ENCODE data around the gene NUFIP2. TPM values are rescaled to one million over a fixed set of nuclear protein-coding genes. Genes with fewer than 3 reads are reported as not detected.
"Not testable (repeated sequence)": the region's sequence is repeated elsewhere in the genome, so short reads cannot be mapped to it uniquely, and the experiment has no call there.

NUFIP2 gene
- total and polyA plus RNA-seq, 2 experiments from 2014 or later = 8.9 to 47.8 TPM

DNA sequence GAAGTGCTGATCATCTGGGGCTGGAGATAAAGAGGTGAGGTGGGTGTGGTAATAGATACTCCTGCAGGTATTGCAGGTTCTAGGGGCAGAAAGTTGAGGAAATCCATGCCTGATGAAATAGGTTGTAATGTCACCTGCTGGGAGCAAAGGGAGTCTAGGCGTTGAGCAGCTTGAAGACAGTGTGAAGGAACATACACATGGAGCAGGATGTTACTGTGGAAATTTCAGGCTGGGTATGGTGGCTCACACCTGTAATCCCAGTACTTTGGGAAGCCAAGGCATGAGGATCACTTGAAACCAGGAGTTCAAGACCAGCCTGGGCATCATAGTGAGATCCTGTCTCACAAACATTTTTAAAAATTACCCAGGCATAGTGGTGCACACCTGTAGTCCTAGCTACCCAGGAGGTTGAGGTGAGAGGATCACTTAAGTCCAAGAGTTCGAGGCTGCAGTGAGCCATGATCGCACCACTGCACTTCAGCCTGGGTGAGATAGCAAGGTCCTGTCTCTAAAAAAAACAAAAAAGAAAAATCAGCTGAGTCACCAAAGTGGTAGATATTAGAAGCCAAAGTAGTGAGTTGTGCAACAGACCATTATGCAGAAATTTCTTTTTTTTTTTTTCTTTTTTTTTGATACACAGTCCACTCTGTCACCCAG is 56.3 kb downstream of the NUFIP2 start:
- TF ChIP-seq, protein P1, sequence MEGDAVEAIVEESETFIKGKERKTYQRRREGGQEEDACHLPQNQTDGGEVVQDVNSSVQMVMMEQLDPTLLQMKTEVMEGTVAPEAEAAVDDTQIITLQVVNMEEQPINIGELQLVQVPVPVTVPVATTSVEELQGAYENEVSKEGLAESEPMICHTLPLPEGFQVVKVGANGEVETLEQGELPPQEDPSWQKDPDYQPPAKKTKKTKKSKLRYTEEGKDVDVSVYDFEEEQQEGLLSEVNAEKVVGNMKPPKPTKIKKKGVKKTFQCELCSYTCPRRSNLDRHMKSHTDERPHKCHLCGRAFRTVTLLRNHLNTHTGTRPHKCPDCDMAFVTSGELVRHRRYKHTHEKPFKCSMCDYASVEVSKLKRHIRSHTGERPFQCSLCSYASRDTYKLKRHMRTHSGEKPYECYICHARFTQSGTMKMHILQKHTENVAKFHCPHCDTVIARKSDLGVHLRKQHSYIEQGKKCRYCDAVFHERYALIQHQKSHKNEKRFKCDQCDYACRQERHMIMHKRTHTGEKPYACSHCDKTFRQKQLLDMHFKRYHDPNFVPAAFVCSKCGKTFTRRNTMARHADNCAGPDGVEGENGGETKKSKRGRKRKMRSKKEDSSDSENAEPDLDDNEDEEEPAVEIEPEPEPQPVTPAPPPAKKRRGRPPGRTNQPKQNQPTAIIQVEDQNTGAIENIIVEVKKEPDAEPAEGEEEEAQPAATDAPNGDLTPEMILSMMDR (IDR thresholded peaks at IDR 0.05; ENCODE audit: poor library complexity) = no peak
- TF ChIP-seq EZH2 (IDR thresholded peaks at IDR 0.05; ENCODE audit: borderline replicate concordance) (no peak), EZH2phosphoT487 (IDR thresholded peaks at IDR 0.05; ENCODE audit: low read depth, severe bottlenecking, unreplicated experiment) (no peak)
- H2AFZ ChIP-seq = no peak overlapping the region
- H3K4me1 ChIP-seq (ENCODE audit: insufficient read depth) = peaks cover 3% of the 10 kb centered on the region
- H3K4me3 ChIP-seq = no peak overlapping the region
- WGBS (ENCODE audit: low lambda C conversion rate, missing lambda C conversion rate) = 93% methylated on average over 3 of the region's 3 CpGs
- H4K20me1 ChIP-seq (ENCODE audit: insufficient read depth, poor library complexity, severe bottlenecking) = no peaks in the 10 kb centered on the region
- H3K9me3 ChIP-seq (ENCODE audit: low read depth) = no peaks in the 10 kb centered on the region
- no peaks in the 10 kb centered on the region for H3K9me2 ChIP-seq (replicated peaks; ENCODE audit: insufficient read depth)
- H3K27ac ChIP-seq = no peak overlapping the region
- no peak for DNase-seq (ENCODE audit: low spot score)
- H3K4me2 ChIP-seq = no peak overlapping the region
- no peaks in the 10 kb centered on the region for H3K27me3 ChIP-seq
- no peaks in the 10 kb centered on the region for H3K79me2 ChIP-seq
- no peaks in the 10 kb centered on the region for H3K36me3 ChIP-seq (replicated peaks; ENCODE audit: insufficient read depth, low read depth)

DNA sequence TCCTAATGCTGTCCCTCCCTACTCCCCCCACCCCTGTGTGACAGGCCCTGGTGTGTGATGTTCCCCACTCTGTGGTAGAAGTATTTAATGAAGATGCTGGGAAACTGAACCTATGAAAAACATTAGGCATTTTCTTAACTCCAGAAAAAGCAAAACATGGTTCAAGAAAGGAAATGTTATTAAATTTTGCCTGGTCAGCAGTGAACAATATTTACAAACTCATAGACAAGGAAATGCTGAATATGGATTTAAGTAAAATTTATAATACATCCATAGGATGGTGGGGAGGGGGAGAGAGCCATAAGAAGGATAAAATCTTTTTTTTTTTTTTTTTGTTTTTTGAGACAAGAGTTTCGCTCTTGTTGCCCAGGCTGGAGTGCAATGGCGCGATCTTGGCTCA is 58.0 kb downstream of the NUFIP2 start:
- no peak for TF ChIP-seq EZH2 (IDR thresholded peaks at IDR 0.05; ENCODE audit: borderline replicate concordance)
- TF ChIP-seq, protein P1 (IDR thresholded peaks at IDR 0.05; ENCODE audit: poor library complexity) = no peak
- no peak for TF ChIP-seq EZH2phosphoT487 (IDR thresholded peaks at IDR 0.05; ENCODE audit: low read depth, severe bottlenecking, unreplicated experiment)
- DNase-seq (ENCODE audit: low spot score) = no peak
- no peak overlapping the region for H3K27ac ChIP-seq
- H3K79me2 ChIP-seq = no peaks in the 10 kb centered on the region
- no peaks in the 10 kb centered on the region for H3K9me3 ChIP-seq (ENCODE audit: low read depth)
- H3K27me3 ChIP-seq = no peaks in the 10 kb centered on the region
- H3K4me1 ChIP-seq (ENCODE audit: insufficient read depth) = peaks cover 3% of the 10 kb centered on the region
- no peak overlapping the region for H3K4me2 ChIP-seq
- no peak overlapping the region for H2AFZ ChIP-seq
- 97% methylated on average over 3 of the region's 3 CpGs for WGBS (ENCODE audit: low lambda C conversion rate, missing lambda C conversion rate)
- no peaks in the 10 kb centered on the region for H3K36me3 ChIP-seq (replicated peaks; ENCODE audit: insufficient read depth, low read depth)
- no peak overlapping the region for H3K4me3 ChIP-seq
- H4K20me1 ChIP-seq (ENCODE audit: insufficient read depth, poor library complexity, severe bottlenecking) = no peaks in the 10 kb centered on the region
- no peaks in the 10 kb centered on the region for H3K9me2 ChIP-seq (replicated peaks; ENCODE audit: insufficient read depth)

DNA sequence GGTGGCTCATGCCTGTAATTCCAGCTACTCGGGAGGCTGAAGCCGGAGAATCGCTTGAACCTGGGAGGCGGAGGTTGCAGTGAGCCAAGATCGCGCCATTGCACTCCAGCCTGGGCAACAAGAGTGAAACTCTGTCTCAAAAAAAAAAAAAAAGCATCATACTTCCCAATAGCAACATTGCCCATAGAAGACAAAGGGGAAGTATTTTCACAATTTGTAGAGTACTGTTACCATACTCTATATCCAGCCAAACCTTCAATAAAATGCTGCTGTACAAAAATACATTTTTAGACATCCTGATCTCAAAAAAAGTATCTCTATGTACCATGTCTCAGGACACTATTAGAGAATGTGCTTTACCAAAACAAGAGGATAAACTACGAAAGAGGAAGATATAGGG is 59.0 kb downstream of the NUFIP2 start:
- not testable (repeated sequence) for H3K9me2 ChIP-seq (replicated peaks; ENCODE audit: insufficient read depth); H3K27me3 ChIP-seq; H3K79me2 ChIP-seq; H3K9me3 ChIP-seq (ENCODE audit: low read depth); H2AFZ ChIP-seq; H3K4me1 ChIP-seq (ENCODE audit: insufficient read depth); H3K4me2 ChIP-seq; H3K4me3 ChIP-seq; H3K27ac ChIP-seq; DNase-seq (ENCODE audit: low spot score); H3K36me3 ChIP-seq (replicated peaks; ENCODE audit: insufficient read depth, low read depth); H4K20me1 ChIP-seq (ENCODE audit: insufficient read depth, poor library complexity, severe bottlenecking)
- WGBS (ENCODE audit: low lambda C conversion rate, missing lambda C conversion rate) = 91% methylated on average over 6 of the region's 7 CpGs

DNA sequence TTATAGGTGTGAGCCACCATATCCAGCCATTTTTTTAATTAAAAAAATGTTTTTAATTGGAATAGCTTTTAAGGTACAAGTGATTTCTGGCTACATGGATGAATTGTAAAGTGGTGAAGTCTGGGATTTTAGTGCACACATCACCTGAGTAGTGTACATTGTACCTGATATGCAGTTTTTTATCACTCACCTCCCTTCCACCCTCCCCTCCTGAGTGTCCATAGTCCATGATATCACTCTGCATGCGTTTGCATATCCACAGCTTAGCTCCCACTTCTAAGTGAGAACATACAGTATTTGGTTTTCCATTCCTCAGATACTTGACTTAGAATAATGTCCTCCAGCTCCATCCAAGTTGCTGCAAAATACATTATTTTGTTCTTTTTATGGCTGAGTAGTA is 60.6 kb downstream of the NUFIP2 start:
- WGBS (ENCODE audit: low lambda C conversion rate, missing lambda C conversion rate) = 77% methylated on average over 1 of the region's 1 CpG
- Histone ChIP-seq H3K4me2 (no peak overlapping the region), H3K4me1 (ENCODE audit: insufficient read depth) (no peaks in the 10 kb centered on the region), H3K27me3 (no peaks in the 10 kb centered on the region), H3K79me2 (no peaks in the 10 kb centered on the region), H2AFZ (no peak overlapping the region), H3K9me2 (replicated peaks; ENCODE audit: insufficient read depth) (no peaks in the 10 kb centered on the region), H3K4me3 (no peak overlapping the region), H4K20me1 (ENCODE audit: insufficient read depth, poor library complexity, severe bottlenecking) (no peaks in the 10 kb centered on the region), H3K27ac (no peak overlapping the region), H3K36me3 (replicated peaks; ENCODE audit: insufficient read depth, low read depth) (no peaks in the 10 kb centered on the region), H3K9me3 (ENCODE audit: low read depth) (no peaks in the 10 kb centered on the region)
- DNase-seq (ENCODE audit: low spot score) = no peak
- TF ChIP-seq, protein P1 (IDR thresholded peaks at IDR 0.05; ENCODE audit: poor library complexity) = no peak
- TF ChIP-seq EZH2phosphoT487 (IDR thresholded peaks at IDR 0.05; ENCODE audit: low read depth, severe bottlenecking, unreplicated experiment) (no peak), EZH2 (IDR thresholded peaks at IDR 0.05; ENCODE audit: borderline replicate concordance) (no peak)
